Measurements from ENCODE around the gene ARL4A.

Gene ARL4A

DNA sequence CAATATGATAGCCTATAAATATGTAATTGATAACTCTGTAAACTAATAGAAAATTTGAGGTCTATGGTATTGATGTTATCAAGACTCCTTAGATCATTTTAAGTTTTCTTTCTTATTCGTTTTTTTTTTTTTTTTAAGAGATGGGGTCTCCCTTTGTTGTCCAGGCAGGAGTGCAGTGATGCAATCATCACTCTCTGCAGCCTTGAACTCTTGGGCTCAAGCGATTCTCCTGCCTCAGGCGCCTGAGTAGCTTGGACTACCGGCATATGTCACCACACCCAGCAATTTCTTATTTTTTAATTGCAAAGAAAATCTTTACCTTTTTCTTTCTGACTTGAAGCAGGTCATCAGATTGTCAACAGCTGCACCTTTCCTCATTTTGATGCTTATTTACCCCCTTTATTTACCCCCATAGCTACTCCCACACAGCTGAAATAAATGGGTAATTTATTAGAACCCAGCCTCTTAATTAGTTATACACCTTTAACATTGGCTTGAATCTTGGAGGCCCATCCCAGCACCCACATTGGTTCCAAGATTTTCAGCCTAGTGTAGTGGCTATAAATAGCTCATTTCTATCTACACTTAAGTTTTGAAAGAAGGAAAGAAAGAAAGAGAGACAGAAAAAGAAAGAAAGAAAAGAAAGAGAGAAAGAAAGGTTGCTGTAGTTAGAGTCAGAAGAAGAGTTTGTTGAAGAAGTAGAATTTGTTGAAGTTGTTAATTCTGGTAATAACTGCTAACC is 38.3 kb downstream of the ARL4A start:
- no peak for DNase-seq (ENCODE audit: low read depth, low spot score)

DNA sequence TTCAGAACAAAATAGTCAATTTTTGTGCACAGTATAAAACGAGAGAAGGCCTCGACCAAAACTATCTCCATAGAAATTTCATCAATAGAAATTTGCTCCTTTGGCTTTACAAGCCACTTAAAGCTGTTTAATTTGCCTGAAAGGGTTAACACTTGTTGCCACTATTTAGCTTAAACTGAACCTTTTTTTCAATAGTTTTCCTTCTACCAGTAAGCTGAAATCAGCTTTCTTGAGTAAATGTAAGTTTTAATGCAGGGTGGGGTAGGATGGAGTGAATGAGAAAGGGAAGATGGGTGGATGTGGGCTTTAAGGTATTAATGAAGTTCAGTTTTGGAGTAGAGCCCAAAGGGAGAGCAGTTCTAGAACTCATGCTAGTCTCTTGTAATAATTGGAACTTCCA is 39.5 kb downstream of the ARL4A start:
- no peak for DNase-seq (ENCODE audit: low read depth, low spot score)

DNA sequence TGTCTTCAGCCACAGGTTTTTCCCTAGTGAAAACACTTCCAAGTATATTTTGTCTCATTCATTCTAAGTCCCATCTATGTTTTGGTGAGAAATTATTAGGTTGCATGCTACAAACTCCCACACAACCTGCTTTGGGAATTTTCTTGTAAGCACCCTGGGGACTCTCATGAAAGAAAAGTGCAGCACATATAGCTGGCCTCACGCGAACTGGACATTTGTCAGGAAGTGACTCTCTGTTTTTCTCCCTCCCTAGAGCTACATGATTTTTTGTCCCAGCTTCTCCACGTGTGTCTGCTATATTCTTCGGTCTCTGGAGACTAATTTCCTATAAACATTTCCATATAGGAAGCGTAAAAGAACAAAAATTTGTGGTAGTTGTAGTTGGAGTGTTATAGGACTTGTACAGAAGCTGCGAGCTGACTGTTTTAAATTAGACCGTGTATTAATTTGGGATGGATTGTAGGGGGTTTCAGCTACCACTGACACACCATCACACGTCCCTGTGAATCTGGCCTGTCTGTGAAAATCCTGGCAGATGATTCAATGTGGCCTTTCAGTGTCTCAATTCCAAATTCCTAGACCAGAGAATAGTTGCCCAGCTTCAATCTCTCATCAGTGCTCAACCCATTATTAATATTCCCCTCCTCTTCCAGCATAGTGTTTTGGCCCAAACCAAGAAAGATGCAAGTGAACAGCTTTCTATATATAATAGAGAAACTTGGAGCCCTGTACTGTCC is 40.2 kb downstream of the ARL4A start:
- no peak for DNase-seq (ENCODE audit: low read depth, low spot score)

DNA sequence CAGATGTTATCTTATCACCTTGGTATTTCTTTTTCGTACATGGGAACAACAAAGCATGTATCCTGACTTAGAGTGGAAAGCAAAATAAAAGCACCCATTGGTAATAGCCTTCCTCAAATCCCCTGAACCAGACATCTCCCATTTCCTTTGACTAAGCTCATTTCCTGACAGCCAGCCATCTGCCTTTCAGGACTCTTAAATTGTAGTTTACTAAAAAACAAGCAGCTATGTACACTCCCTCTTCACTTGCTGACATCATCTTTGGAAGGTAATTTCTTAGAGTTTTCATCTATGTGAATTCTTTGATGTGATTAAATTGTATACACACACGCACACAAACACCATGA is 40.7 kb downstream of the ARL4A start:
- DNase-seq (ENCODE audit: low read depth, low spot score) = no peak

DNA sequence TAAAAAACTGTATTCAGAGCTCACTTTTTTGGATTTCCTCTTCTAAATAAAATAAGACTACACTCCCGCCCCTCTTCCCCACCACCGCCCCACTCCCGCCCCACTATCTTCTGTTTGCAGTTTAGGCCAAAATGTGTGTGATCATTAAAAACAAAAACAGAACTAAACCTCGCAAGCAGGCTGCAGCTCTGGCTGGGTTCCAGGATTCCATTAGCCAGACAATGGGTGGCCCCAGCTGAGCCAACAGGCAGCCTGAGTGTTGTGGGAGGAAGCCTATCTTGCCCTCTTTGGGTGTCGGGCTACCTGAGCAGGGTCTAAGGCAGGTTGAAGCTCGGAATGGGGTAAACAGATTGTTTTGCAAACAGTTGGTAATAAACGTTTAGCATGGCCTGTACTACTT is 41.7 kb downstream of the ARL4A start:
- DNase-seq (ENCODE audit: low read depth, low spot score) = no peak

DNA sequence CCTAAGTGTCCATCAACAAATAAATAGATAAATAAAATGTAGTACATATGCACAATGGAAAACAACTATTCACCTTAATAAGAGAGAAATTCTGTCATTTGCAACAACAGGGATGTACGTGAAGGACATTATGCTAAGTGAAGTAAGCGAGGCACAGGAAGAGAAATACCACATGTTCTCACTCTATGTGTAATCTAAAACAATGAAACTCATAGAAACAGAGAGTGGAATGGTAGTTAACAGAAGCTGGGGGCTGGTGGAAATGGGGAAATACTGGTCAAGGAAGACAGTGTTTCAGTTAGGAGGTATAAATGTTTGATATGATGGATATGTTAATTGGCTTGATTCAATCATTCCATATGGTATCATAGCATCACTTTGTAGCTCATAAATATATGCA is 43.1 kb downstream of the ARL4A start:
- no peak for DNase-seq (ENCODE audit: low read depth, low spot score)

DNA sequence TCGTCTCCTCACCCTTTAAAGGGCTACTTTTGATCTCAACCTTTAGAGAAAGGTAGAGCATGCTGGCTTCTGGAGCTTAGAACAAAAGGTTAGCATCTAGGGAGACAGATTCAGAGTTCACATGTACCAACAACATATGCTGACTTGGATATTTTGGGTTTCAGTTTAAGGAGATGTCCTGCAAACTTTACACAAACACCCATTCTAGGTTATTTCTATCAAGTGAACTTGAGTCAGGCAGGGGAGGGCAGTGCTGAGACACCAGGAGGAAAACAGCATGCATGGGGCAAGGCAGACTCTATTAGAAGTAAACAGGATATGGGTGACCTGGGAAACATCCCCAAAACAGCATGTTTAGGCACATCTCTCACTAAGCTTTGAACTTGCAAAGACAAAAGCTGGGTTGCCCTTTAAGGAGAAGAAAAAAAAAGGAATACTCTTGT is 43.8 kb downstream of the ARL4A start:
- DNase-seq (ENCODE audit: low read depth, low spot score) = no peak

DNA sequence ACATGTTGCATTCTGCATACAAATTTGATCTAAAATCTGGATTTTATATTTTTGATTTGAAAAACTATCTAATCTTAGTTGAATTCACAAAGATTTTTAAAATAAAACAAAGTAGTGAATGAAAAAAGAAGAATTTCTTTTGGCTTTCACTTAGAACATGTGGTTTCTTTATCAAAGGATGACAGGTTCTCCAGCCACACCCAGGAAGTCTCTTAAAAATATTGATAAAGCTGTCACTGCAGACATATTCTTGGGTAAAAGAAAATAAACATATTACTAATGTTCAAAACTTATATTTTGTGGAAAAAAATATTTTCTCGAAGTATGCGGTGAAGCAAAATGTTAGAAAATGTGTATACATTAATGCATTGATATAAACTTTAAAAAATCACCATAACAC is 44.3 kb downstream of the ARL4A start:
- DNase-seq (ENCODE audit: low read depth, low spot score) = no peak

DNA sequence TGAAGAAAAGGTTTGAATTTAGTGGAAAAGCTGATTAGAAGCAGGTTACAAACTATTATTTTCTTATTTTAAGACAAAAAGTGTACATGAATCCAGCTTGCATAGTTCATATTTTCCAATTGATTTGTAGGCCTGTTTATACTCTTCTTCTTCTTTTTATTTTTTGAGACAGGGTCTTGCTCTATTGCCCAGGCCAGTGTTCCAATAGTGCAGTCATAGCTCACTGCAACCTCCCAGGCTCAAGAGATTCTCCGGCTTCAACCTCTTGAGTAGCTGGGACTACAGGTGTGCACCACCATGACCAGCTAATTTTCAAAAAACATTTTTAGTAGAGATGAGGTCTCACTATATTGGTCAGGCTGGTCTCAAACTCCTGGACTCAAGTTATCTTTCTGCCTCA is 45.0 kb downstream of the ARL4A start:
- DNase-seq (ENCODE audit: low read depth, low spot score) = no peak

DNA sequence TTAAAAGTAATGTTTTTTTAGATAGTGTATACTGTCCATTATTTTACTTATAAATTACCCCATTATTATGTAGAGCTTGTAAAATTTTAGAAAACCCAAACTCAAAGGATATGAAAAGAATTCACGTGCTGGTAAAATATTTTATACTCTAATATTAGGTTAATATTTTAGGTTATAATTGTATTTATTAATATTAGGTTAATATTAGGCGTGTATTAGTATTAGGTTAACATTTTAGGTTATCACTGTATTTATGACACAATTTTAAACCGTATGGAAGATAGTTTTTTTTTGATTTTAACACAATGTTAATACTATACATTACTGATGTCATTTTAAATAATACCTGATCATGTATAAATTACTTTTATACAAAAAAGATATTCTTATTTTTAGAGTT is 48.5 kb downstream of the ARL4A start:
- no peak for DNase-seq (ENCODE audit: low read depth, low spot score)

DNA sequence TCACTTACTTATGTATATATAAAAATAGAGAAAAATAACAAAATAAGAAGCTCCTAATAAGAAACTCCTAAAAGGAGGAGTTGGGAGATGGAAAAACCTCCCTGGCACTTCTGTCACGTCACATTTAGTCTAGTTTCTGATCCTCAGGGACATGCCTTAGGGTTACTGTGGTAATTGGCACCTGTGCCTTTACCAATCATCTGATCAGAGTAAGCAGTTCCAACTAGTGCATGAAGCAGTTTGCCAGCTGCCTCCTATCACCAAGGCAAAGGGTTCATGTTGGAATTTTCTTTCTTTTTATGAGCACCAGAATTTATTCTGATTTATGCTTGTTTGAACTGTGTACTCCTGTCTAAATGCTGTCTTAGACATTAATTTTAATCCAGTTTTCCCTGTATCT is 49.9 kb downstream of the ARL4A start:
- no peak for DNase-seq (ENCODE audit: low read depth, low spot score)

DNA sequence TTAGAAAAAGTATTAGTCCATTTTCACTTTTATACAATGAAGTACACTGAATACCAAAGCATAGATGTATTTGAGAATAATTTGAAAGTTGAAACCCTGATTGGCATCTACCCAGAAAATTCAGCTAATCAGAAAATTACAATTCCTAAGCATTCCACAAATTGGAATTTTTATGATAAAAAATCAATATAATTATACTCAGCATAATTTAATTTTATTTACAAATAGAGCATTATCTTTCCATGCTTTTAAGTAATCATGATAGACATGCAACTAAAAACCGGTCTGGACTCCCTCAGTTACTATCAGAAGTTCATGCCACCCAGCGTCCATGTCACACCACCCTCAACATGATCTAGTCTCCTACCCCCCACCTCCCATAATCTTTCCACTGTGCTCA is 50.4 kb downstream of the ARL4A start:
- no peak for DNase-seq (ENCODE audit: low read depth, low spot score)

DNA sequence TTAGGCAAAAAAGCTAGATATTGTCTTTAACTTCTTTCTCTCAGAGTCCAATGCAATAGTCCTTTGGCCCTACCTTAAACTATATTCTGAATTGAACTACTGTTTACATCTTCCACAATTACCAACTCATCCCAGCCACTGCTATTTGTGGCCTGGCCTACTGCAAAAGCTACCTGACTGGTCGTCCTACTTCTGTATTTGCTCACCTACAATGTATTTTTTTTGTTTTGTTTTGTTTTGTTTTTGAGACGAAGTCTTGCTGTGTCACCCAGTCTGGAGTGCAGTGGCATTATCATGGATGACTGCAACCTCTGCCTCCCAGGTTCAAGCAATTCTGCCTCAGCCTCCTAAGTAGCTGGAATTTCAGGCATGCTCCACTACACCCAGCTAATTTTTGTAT is 51.2 kb downstream of the ARL4A start:
- no peak for DNase-seq (ENCODE audit: low read depth, low spot score)

Measured in activated naive CD8-positive, alpha-beta T cell treated with anti-CD3 and anti-CD28 coated beads, Interleukin-2, amount 50 U/mL, for 16 hours (primary cell).